GM21367 (cell line): Measurements from ENCODE around the gene SERPINB7.
A peak's percentile ranks its signal among the peaks of the same experiment; 100 is the strongest.

Source experiments
- ATAC-seq: cut with Tn5 transposase; IDR thresholded peaks from one replicate; pipeline ENCODE4 v1.9.1; 2021; ENCODE audit not compliant: unreplicated experiment

The SERPINB7 gene

GRCh38 chr18:63844254-63844653 lies 69.0 kb downstream of the SERPINB7 start:
- peak; percentile 55 for ATAC-seq

GRCh38 chr18:63848159-63848558 lies 72.9 kb downstream of the SERPINB7 start:
- peak; percentile 50 for ATAC-seq

- peak; percentile 54 for ATAC-seq
These were observed 74.8 kb downstream of the SERPINB7 start for GRCh38 chr18:63850020-63850419.

GRCh38 chr18:63850636-63851035 lies 75.4 kb downstream of the SERPINB7 start:
- no peak for ATAC-seq
